ENCODE data around the gene PHTF2.

The PHTF2 gene

GRCh38 chr7:78002715-78003114, 204.1 kb downstream of the PHTF2 start:
- DNase-seq, result no peak

DNA sequence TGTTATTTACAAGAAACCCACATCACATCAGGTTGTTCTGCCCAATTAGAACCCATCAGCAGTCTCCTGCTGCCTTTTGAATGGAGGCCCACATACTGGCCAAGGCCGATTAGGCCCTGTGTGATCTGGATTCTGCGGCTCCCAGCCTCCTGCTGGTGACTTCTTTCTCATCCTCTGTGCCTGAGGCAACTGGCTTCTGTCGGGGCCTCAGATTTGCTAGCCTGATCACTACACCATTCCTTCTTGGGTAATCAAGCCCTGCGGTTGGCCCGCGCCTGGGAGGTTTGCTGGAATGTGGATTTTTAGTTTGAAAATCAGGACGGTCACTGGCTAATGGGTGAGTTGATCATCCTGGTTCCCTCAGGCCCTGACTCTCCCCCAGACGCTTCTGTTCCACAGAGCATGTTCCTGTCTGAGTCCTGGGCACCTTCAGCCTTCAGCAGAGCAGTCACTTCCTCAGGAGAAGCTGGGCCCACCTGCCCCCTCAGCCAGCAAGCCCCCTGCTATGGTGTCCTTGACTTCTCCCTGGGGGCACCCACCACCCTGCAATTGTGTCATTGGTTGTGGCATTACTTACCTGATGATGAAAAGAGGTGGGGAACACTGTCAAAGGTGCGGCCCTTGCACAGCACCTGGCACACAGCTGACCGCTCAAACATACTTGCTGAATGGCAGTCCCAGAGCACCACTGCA, 207.6 kb downstream of the PHTF2 start:
- DNase-seq, result no peak
